Measurements from ENCODE around the gene PFKFB4. TPM values are rescaled to one million over a fixed set of nuclear protein-coding genes. Genes with fewer than 3 reads are reported as not detected.
A peak's percentile ranks its signal among the peaks of the same experiment; 100 is the strongest.

PFKFB4 gene
- polyA plus RNA-seq, 1 of the 3 experiments (the other 2 are of a cell fraction), result 5.7 TPM

DNA sequence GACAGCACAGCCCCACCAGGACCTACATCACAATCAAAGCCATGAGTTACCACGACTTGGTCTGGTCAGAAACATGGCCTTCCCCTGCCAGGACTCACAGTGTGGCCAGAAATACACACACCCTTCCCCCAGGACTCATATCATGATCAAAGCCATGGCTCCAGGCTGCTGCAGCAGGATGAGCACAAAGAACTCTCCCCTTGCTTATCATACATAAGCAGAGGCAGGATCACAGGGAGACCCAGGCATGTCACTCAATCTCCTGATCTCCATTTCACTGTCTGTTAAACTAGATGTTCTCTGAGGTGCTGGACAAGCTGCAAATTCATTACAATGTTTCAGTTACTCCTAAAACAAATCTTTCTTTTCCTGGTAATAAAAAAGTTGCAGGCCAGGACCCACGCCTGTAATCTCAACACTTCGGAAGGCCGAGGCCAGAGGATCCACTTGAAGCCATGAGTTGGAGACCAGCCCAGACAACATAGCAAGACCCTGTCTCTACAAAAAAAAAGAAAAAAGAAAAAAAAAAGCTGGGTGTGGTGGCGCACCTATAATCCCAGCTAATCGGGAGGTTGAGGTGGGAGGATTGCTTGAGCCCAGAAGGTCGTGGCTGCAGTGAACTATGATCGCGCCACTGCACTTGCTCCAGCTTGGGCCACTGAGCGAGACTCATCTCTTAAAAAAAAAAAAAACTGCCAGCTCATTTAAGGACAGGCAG lies 1.2 kb downstream of the PFKFB4 start:
- H2AFZ ChIP-seq (ENCODE audit: low read depth), result no peak overlapping the region
- WGBS (ENCODE audit: low lambda C conversion rate), result 95% methylated on average over 10 of the region's 10 CpGs
- TF ChIP-seq EZH2phosphoT487 (IDR thresholded peaks at IDR 0.05; ENCODE audit: borderline replicate concordance, low read depth) (no peak), NRF1 (IDR thresholded peaks at IDR 0.05; ENCODE audit: low read depth, low read length) (no peak)
- TF ChIP-seq, protein P1, sequence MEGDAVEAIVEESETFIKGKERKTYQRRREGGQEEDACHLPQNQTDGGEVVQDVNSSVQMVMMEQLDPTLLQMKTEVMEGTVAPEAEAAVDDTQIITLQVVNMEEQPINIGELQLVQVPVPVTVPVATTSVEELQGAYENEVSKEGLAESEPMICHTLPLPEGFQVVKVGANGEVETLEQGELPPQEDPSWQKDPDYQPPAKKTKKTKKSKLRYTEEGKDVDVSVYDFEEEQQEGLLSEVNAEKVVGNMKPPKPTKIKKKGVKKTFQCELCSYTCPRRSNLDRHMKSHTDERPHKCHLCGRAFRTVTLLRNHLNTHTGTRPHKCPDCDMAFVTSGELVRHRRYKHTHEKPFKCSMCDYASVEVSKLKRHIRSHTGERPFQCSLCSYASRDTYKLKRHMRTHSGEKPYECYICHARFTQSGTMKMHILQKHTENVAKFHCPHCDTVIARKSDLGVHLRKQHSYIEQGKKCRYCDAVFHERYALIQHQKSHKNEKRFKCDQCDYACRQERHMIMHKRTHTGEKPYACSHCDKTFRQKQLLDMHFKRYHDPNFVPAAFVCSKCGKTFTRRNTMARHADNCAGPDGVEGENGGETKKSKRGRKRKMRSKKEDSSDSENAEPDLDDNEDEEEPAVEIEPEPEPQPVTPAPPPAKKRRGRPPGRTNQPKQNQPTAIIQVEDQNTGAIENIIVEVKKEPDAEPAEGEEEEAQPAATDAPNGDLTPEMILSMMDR (IDR thresholded peaks at IDR 0.05), result no peak
- H4K20me1 ChIP-seq (ENCODE audit: insufficient read depth), result no peaks in the 10 kb centered on the region
- peaks cover 15% of the 10 kb centered on the region; the same call in 1 of the 2 replicates for H3K79me2 ChIP-seq (ENCODE audit: insufficient read depth)
- peaks cover 19 to 45% of the 10 kb centered on the region in 2 experiments; a peak in 3 of 4 replicates for H3K4me1 ChIP-seq (ENCODE audit: control insufficient read depth in 1 of 2, insufficient read depth in 2 of 2, low read depth in 1 of 2, low read length in 1 of 2)
- no peaks in the 10 kb centered on the region for H3K27me3 ChIP-seq (ENCODE audit: insufficient read depth)
- ChIA-PET CTCF (interaction anchor here (0.6 to 12.6 kb wide), 7 partner anchors 10 to 155 kb away, joined by 3 to 136 read pairs (median 5); partner anchors contain the start of genes SLC26A6 and UQCRC1), POLR2A (no interaction called here)
- H3K9me2 ChIP-seq, result no peaks in the 10 kb centered on the region
- H3K9me3 ChIP-seq, result no peaks in the 10 kb centered on the region
- peak overlapping the region in 1 of 2 experiments; percentile 77; a peak in 3 of 4 replicates for H3K4me3 ChIP-seq (ENCODE audit: low read depth in 2 of 2, low read length in 1 of 2)
- H3K27ac ChIP-seq (ENCODE audit: low read depth in 2 of 2, low read length in 1 of 2), result no peak overlapping the region; a peak in 1 of 4 replicates
- peaks cover 12% of the 10 kb centered on the region for H3F3A ChIP-seq (replicated peaks; ENCODE audit: insufficient read depth)
- H3K36me3 ChIP-seq (replicated peaks in 1 of 2; ENCODE audit: control insufficient read depth in 1 of 2, insufficient read depth in 2 of 2, low read length in 1 of 2), result no peaks in the 10 kb centered on the region
- peak overlapping the region; percentile 87 for H3K4me2 ChIP-seq
- peak overlapping the region; percentile 21; the same call in 1 of the 2 replicates for H3K9ac ChIP-seq
- no peak for DNase-seq

DNA sequence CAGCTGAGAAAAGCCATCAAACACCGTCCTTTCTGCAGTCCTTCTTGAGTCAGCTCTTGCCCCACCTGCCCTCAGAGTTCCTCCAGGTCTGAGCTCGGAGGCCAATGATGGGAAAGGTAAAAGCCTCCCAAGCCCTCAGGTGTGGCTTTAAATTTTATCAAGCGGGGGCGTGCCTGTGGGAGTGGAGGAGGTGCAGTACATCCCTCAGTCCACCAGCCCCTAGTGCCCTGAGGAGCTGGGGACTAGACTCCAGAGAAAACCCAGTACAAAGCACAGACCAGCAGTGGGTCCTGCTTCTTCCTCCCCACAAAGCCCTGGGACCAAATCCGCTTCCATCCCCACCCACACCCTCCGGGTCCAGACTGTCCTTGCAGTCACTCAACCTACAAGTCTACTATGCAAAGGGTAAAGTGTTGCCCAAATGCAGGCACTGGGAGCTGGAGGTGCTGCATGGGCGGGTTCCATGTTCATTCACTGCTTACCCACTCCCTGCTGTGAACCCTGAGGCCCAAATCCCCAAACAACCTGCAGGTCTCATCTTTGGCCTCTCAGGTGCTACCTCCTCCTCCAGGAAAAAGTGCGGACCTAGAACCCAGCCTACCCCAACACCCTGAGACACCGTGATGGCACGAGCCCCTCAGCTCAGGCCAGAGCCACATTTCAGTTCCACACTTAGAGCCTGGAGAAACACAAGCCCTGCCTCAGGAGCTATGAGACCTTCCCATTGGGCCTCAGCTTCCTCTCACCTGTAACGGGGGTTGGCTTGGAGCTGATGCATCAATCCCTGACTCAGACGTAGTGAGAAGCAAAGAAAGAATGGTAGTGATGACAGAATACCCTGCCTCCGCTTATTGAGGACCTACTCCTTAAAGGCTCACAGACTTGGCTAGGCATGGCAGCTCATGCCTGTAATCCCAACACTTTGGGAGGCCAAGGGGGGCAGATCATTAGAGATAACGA lies 2.4 kb downstream of the PFKFB4 start:
- TF ChIP-seq RAD21 (IDR thresholded peaks at IDR 0.05; ENCODE audit: low read length) (no peak), RFX5 (IDR thresholded peaks at IDR 0.05; ENCODE audit: low read length) (no peak), NRF1 (IDR thresholded peaks at IDR 0.05; ENCODE audit: low read depth, low read length) (no peak)
- TF ChIP-seq, protein P2, sequence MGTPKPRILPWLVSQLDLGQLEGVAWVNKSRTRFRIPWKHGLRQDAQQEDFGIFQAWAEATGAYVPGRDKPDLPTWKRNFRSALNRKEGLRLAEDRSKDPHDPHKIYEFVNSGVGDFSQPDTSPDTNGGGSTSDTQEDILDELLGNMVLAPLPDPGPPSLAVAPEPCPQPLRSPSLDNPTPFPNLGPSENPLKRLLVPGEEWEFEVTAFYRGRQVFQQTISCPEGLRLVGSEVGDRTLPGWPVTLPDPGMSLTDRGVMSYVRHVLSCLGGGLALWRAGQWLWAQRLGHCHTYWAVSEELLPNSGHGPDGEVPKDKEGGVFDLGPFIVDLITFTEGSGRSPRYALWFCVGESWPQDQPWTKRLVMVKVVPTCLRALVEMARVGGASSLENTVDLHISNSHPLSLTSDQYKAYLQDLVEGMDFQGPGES (IDR thresholded peaks at IDR 0.05; ENCODE audit: low read depth, low read length), result no peak
- POLR2A ChIA-PET, result no interaction called here
- no peak overlapping the region for H3K27ac ChIP-seq (ENCODE audit: low read depth in 2 of 2, low read length in 1 of 2)
- H2AFZ ChIP-seq (ENCODE audit: low read depth), result no peak overlapping the region
- no peak overlapping the region for H3K4me3 ChIP-seq (ENCODE audit: low read depth in 2 of 2, low read length in 1 of 2)
- H3F3A ChIP-seq (replicated peaks; ENCODE audit: insufficient read depth), result peaks cover 9% of the 10 kb centered on the region
- DNase-seq, result no peak
- H3K9me2 ChIP-seq, result no peaks in the 10 kb centered on the region
- 83% methylated on average over 9 of the region's 14 CpGs for WGBS (ENCODE audit: low lambda C conversion rate)
- H3K9me3 ChIP-seq, result no peaks in the 10 kb centered on the region
- peaks cover 14 to 32% of the 10 kb centered on the region in 2 experiments; a peak in 3 of 4 replicates for H3K4me1 ChIP-seq (ENCODE audit: control insufficient read depth in 1 of 2, insufficient read depth in 2 of 2, low read depth in 1 of 2, low read length in 1 of 2)
- H3K4me2 ChIP-seq, result no peak overlapping the region; the same call in 1 of the 2 replicates
- CTCF ChIA-PET, result interaction anchor here (0.6 to 12.6 kb wide), 6 partner anchors 9 to 786 kb away, joined by 3 to 136 read pairs (median 7); partner anchors contain the start of gene USP4
- H3K79me2 ChIP-seq (ENCODE audit: insufficient read depth), result peaks cover 15% of the 10 kb centered on the region; the same call in 1 of the 2 replicates
- H3K27me3 ChIP-seq (ENCODE audit: insufficient read depth), result no peaks in the 10 kb centered on the region
- no peaks in the 10 kb centered on the region for H3K36me3 ChIP-seq (replicated peaks in 1 of 2; ENCODE audit: control insufficient read depth in 1 of 2, insufficient read depth in 2 of 2, low read length in 1 of 2)
- H3K9ac ChIP-seq, result no peak overlapping the region
- H4K20me1 ChIP-seq (ENCODE audit: insufficient read depth), result no peaks in the 10 kb centered on the region
